Germinal center (tissue), 1 donor: ENCODE measurements around the gene UNC13D.

Experiments used
- DNase-seq: peaks from one replicate; pipeline ENCODE4 v3.0.0; 2012; ENCODE audit warnings: mixed read lengths, low spot score

UNC13D gene

GRCh38 chr17:75834279-75834920 lies 9.8 kb downstream of the UNC13D start:
- no peak for DNase-seq

GRCh38 chr17:75832652-75833400 lies 11.4 kb downstream of the UNC13D start:
- DNase-seq, result no peak

GRCh38 chr17:75832164-75832651 lies 12.0 kb downstream of the UNC13D start:
- DNase-seq, result no peak

GRCh38 chr17:75831032-75831571 lies 13.1 kb downstream of the UNC13D start:
- DNase-seq, result no peak

DNA sequence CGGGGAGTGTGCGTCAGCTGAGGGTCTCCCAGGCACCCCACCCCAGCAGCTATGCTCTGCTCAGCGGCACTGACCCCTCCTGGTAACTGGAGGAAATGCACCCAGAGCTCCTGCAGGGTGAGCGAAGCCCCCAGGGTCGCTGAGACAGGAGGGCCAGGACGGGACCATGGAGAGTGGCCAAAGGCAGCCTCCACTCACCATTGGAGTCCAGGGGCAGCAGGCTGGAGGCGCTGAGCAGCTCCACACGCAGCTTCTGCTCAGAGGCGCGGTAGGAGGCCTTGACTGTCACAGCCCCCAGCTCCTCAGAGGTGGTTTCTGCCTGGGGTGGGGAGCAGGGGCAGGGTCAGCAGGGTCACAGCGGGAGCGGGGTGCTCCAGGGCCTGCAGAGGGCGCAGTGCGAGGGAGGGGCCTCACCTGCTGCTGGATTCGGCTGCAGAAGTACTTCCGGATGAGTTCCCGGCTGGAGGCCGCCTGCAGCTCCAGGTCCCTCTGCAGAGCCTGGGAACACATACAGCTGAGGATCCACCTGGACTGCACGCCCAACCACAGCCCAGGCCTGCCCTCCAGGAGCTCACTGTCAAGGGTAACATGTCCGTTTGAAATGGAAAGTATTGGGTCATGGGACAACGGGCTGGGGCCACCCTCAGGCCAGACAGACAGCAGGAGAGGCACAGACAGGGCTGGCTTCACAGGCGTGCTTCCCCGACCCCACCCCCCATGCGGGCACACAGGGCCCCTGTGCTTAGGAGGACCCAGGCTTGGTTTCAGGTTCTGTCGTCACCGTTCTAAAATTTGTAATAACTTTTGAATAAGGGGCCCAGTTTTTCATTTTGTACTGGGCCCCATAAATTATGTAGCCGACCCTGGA lies 13.8 kb downstream of the UNC13D start:
- DNase-seq, result peak; percentile 52

GRCh38 chr17:75829747-75830146 lies 14.5 kb downstream of the UNC13D start:
- DNase-seq, result no peak

DNA sequence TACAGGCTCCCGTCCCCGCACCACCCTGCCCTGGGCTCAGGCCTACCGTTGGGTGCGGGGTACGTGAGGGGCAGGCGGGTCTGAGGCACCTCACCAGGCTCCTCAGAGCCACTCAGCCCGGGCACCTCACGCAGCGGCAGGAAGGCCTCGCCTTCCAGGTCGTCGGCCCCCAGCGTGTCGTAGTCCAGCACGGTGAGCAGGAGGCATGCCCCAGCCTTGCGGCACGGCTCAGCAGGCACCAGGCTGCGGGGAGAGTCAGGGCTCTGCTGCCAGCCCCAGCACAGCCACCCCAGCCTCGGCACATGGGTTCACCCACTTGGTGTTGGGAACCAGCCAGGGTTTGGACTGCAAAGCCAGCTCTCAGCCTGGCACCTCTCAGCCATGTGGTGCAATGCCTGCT lies 15.5 kb downstream of the UNC13D start:
- DNase-seq, result no peak

DNA sequence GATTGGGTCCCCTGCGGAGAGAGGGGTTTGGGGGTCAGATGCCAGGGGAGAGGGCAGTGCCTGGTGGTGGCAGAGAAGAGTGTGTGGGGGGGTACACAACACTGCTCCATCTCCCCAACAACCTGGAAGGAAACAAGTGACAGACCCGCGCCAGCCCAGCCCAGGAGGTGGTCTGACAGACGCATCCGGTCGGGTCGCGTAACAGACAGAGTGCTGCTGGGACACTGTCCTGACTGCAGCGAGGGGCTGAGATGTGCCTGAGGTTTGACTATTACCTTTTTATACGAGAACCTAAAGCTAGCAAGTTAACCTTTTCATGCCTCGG lies 16.2 kb downstream of the UNC13D start:
- DNase-seq, result no peak

- peak; percentile 83 for DNase-seq
Measured at GRCh38 chr17:75827308-75828075, 16.7 kb downstream of the UNC13D start.

DNA sequence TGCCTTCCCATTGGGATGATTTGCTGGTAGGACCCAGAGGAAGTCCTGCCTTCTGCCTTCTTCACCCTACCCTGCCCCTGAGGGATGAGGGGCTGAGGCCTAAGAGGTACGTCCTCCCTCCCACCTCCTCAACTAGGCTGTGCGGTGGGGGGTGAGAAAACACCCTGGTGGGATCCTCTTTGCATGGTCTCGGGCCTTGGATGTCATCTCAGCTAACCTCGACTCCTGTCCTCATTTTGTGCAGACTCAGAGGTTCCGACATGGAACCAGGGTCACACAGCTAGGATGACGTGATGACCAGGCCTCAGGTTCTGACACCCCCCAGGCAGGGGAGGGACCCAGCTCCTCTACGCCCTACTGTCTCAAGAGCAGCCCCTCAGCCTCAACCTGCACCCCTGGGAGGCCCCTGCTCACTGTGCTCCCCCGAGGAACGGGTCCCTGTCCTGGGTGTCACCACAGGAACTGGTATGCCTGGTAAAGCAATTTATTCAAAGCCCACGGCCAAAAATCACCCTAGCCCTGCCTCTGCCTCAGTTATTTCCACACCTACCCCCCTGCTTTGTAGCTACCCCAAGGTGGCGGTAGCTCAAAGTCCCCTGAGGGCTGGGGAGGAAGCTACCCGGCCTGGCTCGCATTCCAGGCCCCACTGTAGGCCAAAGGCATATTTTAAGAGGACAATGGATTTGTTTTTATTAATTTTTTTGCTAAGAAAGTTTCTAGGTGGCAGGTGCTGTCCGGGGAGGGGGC lies 17.5 kb downstream of the UNC13D start:
- no peak for DNase-seq

DNA sequence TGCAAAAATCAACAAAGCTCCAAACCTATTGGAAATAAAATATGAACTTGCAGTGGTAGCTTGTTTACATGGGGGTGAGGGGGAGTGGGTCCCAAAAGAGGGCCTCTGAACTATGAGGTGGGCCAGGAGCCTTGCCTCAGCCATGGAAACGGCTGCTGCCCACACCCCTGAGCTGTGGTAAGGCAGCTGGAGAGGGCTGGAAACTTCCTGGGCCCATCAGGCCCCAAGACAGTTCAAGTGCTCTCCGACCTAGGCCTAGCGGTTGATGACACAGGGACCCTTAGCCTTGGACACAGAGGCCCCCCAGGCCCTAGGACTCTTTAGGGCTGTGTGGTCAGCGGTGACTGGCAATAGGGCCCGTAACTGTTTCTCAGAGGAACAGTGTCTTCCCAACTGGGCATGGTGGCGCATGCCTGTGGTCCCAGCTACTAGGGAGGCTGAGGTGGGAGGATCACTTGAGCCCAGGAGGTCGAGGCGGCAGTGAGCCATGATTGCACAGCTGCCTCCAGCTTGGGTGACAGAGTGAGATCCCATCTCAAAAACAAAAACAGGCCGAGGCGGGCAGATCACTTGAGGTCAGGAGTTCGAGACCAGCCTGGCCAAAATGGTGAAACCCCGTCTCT lies 18.3 kb downstream of the UNC13D start:
- no peak for DNase-seq

DNA sequence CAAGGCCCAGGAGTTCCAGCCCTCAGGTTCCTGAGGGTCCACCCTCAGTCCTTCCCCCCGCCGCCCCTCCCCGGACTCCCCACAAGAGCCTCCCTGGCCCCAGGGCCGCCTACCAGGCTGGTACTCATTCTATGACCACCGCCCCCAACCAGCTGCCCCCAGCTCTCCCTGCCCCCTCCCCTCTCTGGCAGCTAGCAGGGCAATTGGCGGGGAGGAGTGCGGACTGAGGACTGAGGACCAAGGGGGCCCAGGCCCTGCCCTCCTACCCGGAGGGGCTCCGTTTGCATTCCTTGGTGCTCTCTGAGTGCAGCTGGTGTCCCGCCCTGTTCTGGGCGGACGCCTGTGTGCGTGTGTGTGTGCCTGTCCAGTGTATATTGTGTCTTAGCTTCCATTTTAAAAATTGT lies 19.1 kb downstream of the UNC13D start:
- no peak for DNase-seq

DNA sequence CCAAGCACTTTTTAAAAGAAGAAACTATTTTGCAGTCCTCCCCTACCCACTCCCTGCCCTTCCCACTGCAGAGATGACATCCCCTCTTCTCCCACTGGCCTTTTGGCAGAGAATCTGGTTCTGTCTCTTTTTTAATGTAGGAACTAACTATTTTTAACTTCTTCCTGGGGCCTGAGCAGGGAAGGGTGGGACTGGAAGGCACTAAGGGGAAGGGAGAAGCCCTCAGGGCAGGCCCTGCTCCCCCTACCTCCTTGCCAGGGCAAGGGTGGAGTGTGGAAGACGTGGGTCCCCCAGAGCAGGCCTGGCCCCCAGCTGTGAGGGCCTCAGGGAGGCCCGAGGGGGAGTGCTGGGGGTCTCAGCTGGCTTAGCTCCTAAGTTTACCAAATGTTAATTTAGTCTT lies 19.5 kb downstream of the UNC13D start:
- DNase-seq, result no peak

DNA sequence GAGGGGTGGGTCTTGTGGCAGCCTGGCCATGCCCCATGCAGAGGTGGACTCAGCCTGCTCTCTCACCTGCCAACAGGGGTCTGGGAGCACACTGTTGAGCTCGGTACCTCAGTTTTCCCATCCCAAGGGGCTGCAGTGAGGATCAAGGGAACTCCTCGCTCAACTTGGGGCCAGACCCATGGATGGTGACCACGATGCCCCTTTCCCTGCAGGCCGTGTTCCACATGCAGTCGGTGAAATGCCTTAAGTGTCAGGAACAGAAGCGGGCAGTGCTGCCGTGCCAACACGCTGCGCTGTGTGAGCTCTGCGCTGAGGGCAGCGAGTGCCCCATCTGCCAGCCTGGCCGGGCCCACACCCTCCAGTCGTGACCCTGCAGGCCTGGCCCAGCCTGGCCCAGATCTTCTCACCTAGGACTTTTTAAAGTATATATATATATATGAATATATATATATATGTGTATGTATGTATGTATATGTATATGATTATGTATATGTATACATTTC lies 20.1 kb downstream of the UNC13D start:
- DNase-seq, result no peak

GRCh38 chr17:75823257-75824041 lies 20.8 kb downstream of the UNC13D start:
- DNase-seq, result no peak

- no peak for DNase-seq
Measured at GRCh38 chr17:75822800-75823166, 21.4 kb downstream of the UNC13D start.

DNA sequence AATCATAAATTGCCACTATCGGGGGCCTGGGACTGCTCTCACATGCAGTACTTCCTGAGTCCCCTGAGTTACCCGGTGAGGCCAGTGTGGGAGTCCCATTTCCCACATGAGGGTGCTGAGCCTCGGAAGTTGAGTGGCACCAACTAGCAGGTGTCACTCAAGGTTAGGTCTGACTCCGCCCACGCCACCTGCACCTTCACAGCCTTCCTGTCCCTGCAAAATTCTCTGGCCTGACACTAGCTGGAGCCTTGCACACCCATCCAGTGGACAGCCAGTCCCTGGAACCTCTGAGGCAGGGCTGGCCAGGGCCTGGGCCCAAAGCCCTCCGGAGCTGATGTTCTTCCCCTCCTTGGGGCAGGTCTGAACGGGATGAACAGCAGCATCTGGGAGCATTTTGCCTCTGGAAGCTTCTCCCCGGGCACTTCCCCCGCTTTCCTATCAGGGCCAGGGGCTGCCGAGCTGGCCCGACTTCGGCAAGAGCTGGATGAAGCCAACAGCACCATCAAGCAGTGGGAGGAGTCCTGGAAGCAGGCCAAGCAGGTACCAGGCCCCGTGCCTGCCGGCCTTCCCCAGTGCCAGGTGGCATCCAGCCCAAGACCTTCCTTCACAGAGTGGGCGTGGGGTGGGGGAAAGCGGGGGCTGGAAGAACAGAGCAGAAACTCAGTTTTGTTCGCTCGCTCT lies 21.9 kb downstream of the UNC13D start:
- DNase-seq, result no peak

- no peak for DNase-seq
Measured at GRCh38 chr17:75821552-75821951, 22.7 kb downstream of the UNC13D start.
